Prostate gland (tissue), 2 donors: ENCODE results near the gene HOXA13. TPM values are rescaled to one million over a fixed set of nuclear protein-coding genes. Genes with fewer than 3 reads are reported as not detected.

Source experiments
- DNase-seq: peaks from one replicate; pipeline ENCODE4 v3.0.0-alpha.2; 2019; ENCODE audit warnings: low spot score
- H3K27ac ChIP-seq, 2 donors: fragments of 200-600 bp; sonication (generic); 2 replicates each; pipeline ENCODE4 v1.5.1; 2017 to 2019
- H3K27me3 ChIP-seq: fragments of 200-600 bp; sonication (generic); replicated peaks from 2 replicates; pipeline ENCODE4 v1.5.1; 2019; ENCODE audit not compliant: insufficient read depth
- H3K36me3 ChIP-seq, 2 donors: fragments of 200-600 bp; sonication (generic); 1 replicate in 1 of 2; 2 replicates in 1 of 2; pipeline versions ENCODE4 v1.5.1 to v1.8.1; 2017 to 2019
- H3K4me1 ChIP-seq: fragments of 200-600 bp; sonication (generic); replicated peaks from 2 replicates; pipeline ENCODE4 v1.5.1; 2019
- H3K4me3 ChIP-seq, 2 donors: fragments of 200-600 bp; sonication (generic); 2 replicates each; pipeline ENCODE4 v1.5.1; 2017 to 2019
- H3K9me3 ChIP-seq: fragments of 200-600 bp; sonication (generic); 2 replicates; pipeline ENCODE4 v1.5.1; 2017
- POLR2A ChIP-seq: fragments of 450-650 bp; IDR thresholded peaks from one replicate; pipeline ENCODE4 v1.6.1; 2016; ENCODE audit warnings: antibody characterized with exemption, mild to moderate bottlenecking
- POLR2AphosphoS5 ChIP-seq: sonication (generic); formaldehyde crosslinking; IDR thresholded peaks from one replicate; pipeline ENCODE4 v1.6.1; 2017; ENCODE audit warnings: antibody characterized with exemption
- WGBS: methylation state at CpG from one replicate; pipeline ENCODE4 v1.1.5; 2018; 5-methylcytosine and 5-hydroxymethylcytosine counted together
- intact Hi-C: fragments of 100-400 bp; cut with DNase I; formaldehyde crosslinking; loops from one replicate; pipeline ENCODE4 v1.14.2; 2022
- total RNA-seq, 2 donors: library from RNA; depleted of rRNA; stranded (reverse); fragments of >200 nt; gene quantifications; one replicate each; pipeline ENCODE4 v1.1.0, GENCODE V29; 2016
- TF ChIP-seq, protein P1 (sequence below), 4 experiments: fragments of 200-600 bp in 2 of 4; fragments of 450-650 bp in 2 of 4; sonication (generic) in 2 of 4; IDR thresholded peaks; 1 replicate in 3 of 4; 2 replicates in 1 of 4; pipeline ENCODE4 v1.5.1; 2016 to 2019; ENCODE audit warnings: antibody characterized with exemption in 4 of 4, mild to moderate bottlenecking in 2 of 4, moderate library complexity in 2 of 4

HOXA13 gene
- total RNA-seq, 2 donors from 2014 or later, result 19.1 to 50.4 TPM

DNA sequence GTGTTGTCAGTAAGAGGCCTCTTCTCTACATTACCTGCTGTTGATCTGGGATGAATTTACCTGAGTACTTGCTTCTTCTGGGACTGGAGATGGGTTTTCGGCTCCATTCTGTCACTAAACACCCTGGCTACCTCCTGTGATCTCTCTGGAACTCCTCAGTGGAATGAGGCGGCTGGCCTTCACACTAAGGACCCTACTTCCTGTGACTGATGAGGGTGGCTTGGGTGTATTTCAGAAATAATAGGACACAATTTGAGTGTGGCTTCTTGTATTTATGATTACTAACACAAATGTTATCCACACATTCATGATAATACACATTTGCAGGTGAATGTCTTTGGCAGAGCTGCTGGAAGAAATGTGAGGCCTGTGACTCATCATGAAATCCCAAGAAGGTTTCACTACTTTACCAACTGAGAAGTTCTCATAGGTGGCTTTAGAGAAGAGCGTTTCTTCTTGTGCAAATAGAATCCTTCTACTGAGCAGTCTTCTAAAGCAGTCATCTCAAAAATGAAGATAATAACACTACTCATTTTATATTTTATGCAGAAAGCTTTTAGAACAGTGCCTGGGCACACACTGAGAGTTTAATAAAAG is 21.4 kb upstream of the HOXA13 start:
- Histone ChIP-seq H3K27ac (no peak overlapping the region), H3K27me3 (no peaks in the 10 kb centered on the region), H3K4me3 (no peak overlapping the region), H3K9me3 (no peaks in the 10 kb centered on the region), H3K36me3 (no peaks in the 10 kb centered on the region), H3K4me1 (no peaks in the 10 kb centered on the region)
- no peak for TF ChIP-seq POLR2A
- TF ChIP-seq, protein P1, sequence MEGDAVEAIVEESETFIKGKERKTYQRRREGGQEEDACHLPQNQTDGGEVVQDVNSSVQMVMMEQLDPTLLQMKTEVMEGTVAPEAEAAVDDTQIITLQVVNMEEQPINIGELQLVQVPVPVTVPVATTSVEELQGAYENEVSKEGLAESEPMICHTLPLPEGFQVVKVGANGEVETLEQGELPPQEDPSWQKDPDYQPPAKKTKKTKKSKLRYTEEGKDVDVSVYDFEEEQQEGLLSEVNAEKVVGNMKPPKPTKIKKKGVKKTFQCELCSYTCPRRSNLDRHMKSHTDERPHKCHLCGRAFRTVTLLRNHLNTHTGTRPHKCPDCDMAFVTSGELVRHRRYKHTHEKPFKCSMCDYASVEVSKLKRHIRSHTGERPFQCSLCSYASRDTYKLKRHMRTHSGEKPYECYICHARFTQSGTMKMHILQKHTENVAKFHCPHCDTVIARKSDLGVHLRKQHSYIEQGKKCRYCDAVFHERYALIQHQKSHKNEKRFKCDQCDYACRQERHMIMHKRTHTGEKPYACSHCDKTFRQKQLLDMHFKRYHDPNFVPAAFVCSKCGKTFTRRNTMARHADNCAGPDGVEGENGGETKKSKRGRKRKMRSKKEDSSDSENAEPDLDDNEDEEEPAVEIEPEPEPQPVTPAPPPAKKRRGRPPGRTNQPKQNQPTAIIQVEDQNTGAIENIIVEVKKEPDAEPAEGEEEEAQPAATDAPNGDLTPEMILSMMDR (IDR thresholded peaks at IDR 0.05), result no peak
- no peak for TF ChIP-seq POLR2AphosphoS5
- WGBS, result 96% methylated on average over 3 of the region's 3 CpGs
- intact Hi-C loops, result no loop called here
- DNase-seq, result no peak

DNA sequence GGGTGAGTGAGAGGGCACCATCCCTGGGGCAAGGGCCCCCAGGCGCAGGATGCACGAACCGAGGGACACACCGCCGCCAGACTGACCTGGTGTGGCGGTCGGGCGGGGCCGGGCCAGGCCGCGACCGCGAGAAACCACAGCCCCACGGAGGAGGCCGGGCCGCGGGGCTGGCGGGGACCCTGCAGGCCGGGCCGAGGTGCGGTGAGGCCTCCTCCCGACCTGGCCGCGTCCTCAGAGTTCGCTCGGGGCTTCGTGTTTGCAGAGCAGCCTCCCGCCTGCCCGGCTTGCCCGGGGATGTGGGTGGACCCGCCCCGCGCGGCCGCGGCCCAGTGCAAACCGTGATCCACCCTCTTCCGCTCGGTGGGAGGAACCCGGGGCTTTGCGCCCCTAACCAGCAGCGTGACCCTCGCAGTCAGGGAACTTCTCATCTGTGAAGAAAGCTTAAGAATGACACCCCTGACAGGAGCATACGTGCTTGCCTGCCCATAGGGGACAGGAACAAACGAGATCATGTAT is 20.6 kb upstream of the HOXA13 start:
- Histone ChIP-seq H3K4me3 (no peak overlapping the region), H3K36me3 (no peaks in the 10 kb centered on the region), H3K27ac (no peak overlapping the region), H3K27me3 (no peaks in the 10 kb centered on the region), H3K9me3 (no peaks in the 10 kb centered on the region), H3K4me1 (no peaks in the 10 kb centered on the region)
- DNase-seq, result no peak
- 49% methylated on average over 31 of the region's 45 CpGs for WGBS
- TF ChIP-seq, protein P1 (IDR thresholded peaks at IDR 0.05), result no peak
- intact Hi-C loops, result no loop called here

DNA sequence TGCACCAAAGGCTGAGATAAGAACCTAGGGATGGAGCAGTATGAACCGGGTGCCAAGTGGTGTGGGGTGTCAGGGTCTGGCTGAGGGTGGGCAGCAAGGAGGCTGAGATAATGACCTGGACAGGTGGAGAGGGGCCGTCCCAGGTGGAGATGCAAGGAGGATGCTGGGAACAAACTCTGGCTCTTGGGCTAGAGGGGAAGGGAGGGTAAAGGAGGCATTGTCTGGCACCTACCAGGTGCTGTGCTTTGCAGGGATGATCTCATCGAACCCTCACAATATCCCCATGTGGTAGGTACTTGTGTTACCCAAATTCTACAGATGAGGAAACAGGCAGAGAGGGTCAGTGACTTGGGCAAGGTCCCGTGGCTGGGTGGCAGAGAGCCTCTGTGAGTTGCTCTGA is 19.9 kb upstream of the HOXA13 start:
- no peaks in the 10 kb centered on the region for H3K36me3 ChIP-seq
- H3K27ac ChIP-seq, result no peak overlapping the region
- H3K4me1 ChIP-seq, result no peaks in the 10 kb centered on the region
- H3K27me3 ChIP-seq, result no peaks in the 10 kb centered on the region
- intact Hi-C loops, result no loop called here
- H3K4me3 ChIP-seq, result no peak overlapping the region
- TF ChIP-seq POLR2A, result no peak
- TF ChIP-seq POLR2AphosphoS5, result no peak
- TF ChIP-seq, protein P1 (IDR thresholded peaks at IDR 0.05), result no peak
- 94% methylated on average over 4 of the region's 4 CpGs for WGBS
- no peak for DNase-seq
- no peaks in the 10 kb centered on the region for H3K9me3 ChIP-seq

DNA sequence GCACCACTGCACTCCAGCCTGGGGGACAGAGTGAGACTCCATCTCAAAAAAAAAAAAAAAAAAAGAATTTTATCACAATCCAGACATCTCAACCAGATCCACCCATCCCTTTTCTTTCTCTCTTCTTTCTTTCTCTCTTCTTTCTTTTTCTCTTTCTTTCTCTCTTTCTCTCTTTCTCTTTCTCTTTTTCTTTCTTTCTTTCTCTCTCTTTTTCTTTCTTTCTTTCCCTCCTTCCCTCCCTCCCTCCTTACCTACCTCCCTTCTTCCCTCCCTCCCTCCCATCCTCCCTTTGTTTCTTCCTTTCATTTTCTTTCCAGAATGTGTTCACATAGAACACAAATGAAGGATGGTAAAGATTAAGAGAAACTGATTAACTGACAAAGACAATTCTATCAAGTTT is 18.1 kb upstream of the HOXA13 start:
- no peaks in the 10 kb centered on the region for H3K27me3 ChIP-seq
- no peak for DNase-seq
- intact Hi-C loops, result no loop called here
- H3K4me3 ChIP-seq, result no peak overlapping the region
- no peaks in the 10 kb centered on the region for H3K4me1 ChIP-seq
- no peaks in the 10 kb centered on the region for H3K36me3 ChIP-seq
- H3K9me3 ChIP-seq, result no peaks in the 10 kb centered on the region
- TF ChIP-seq POLR2AphosphoS5 (no peak), POLR2A (no peak)
- TF ChIP-seq, protein P1 (IDR thresholded peaks at IDR 0.05), result no peak
- no peak overlapping the region for H3K27ac ChIP-seq

DNA sequence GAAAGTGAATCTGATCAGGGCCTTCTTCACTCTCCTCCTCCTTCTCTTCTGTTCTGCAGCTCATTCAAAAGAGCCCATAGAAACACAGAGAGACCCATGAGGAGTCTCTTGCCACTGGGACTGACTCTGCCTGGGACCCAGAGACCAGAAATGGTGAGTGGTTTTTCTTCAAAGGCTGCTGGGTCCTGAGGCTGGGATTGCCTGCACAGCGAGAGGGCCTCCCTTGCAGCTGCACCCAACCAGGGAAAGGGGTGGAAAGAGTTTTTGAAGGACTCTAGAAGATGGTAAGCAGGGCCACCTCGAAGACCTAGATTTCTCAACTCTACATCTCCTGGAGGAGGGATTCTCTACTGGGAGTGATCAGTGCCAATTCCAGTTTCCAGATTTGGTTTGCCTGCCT is 15.5 kb upstream of the HOXA13 start:
- TF ChIP-seq POLR2AphosphoS5 (no peak), POLR2A (no peak)
- TF ChIP-seq, protein P1 (IDR thresholded peaks at IDR 0.05), result no peak
- no peaks in the 10 kb centered on the region for H3K27me3 ChIP-seq
- H3K4me1 ChIP-seq, result peaks cover 4% of the 10 kb centered on the region
- H3K4me3 ChIP-seq, result no peak overlapping the region
- intact Hi-C loops, result no loop called here
- no peaks in the 10 kb centered on the region for H3K36me3 ChIP-seq
- 90% methylated on average over 2 of the region's 2 CpGs for WGBS
- H3K9me3 ChIP-seq, result no peaks in the 10 kb centered on the region
- H3K27ac ChIP-seq, result no peak overlapping the region
- DNase-seq, result no peak
